GM23248 (cell line): ENCODE results near the gene UNC13B. TPM values are rescaled to one million over a fixed set of nuclear protein-coding genes. Genes with fewer than 3 reads are reported as not detected.
"Not testable (repeated sequence)": the region's sequence is repeated elsewhere in the genome, so short reads cannot be mapped to it uniquely, and the experiment has no call there.

Experiments used
- DNase-seq: peaks from one replicate; pipeline ENCODE4 v3.0.0-alpha.2; 2015
- H2AFZ ChIP-seq: fragments of 200-600 bp; sonication (generic); 2 replicates; pipeline ENCODE4 v1.6.1; 2016; ENCODE audit warnings: antibody characterized with exemption
- H3F3A ChIP-seq: fragments of 200-600 bp; sonication (generic); 2 replicates; pipeline ENCODE4 v1.6.1; 2016; ENCODE audit warnings: mild to moderate bottlenecking, antibody characterized with exemption, mixed run types; ENCODE audit not compliant: insufficient read depth
- H3K27ac ChIP-seq: fragments of 200-600 bp; sonication (generic); 2 replicates; pipeline ENCODE4 v1.5.1; 2016; ENCODE audit warnings: mild to moderate bottlenecking
- H3K27me3 ChIP-seq: fragments of 200-600 bp; sonication (generic); replicated peaks from 2 replicates; pipeline ENCODE4 v1.6.1; 2016; ENCODE audit warnings: mild to moderate bottlenecking; ENCODE audit not compliant: insufficient read depth
- H3K36me3 ChIP-seq: fragments of 200-600 bp; sonication (generic); 2 replicates; pipeline ENCODE4 v1.6.1; 2016; ENCODE audit warnings: low read depth, mild to moderate bottlenecking
- H3K4me1 ChIP-seq: fragments of 200-600 bp; sonication (generic); 2 replicates; pipeline ENCODE4 v1.6.1; 2016; ENCODE audit warnings: mild to moderate bottlenecking; ENCODE audit not compliant: insufficient read depth
- H3K4me2 ChIP-seq: fragments of 200-600 bp; sonication (generic); one replicate; pipeline ENCODE4 v1.6.1; 2016; ENCODE audit warnings: mild to moderate bottlenecking; ENCODE audit not compliant: unreplicated experiment
- H3K4me3 ChIP-seq: fragments of 200-600 bp; sonication (generic); 2 replicates; pipeline ENCODE4 v1.5.1; 2016; ENCODE audit warnings: mild to moderate bottlenecking
- H3K79me2 ChIP-seq: fragments of 200-600 bp; sonication (generic); 2 replicates; pipeline ENCODE4 v1.6.1; 2016; ENCODE audit warnings: mild to moderate bottlenecking; ENCODE audit not compliant: insufficient read depth
- H3K9ac ChIP-seq: fragments of 200-600 bp; sonication (generic); 2 replicates; pipeline ENCODE4 v1.6.1; 2016; ENCODE audit warnings: mild to moderate bottlenecking
- H3K9me2 ChIP-seq: fragments of 200-600 bp; sonication (generic); 2 replicates; pipeline ENCODE4 v1.6.1; 2016; ENCODE audit warnings: mixed run types, mild to moderate bottlenecking, moderate library complexity; ENCODE audit not compliant: insufficient read depth
- H3K9me3 ChIP-seq: fragments of 200-600 bp; sonication (generic); one replicate; pipeline ENCODE4 v1.6.1; 2017; ENCODE audit warnings: low read depth
- H4K20me1 ChIP-seq: fragments of 200-600 bp; sonication (generic); 2 replicates; pipeline ENCODE4 v1.6.0; 2016; ENCODE audit not compliant: insufficient read depth
- EZH2 ChIP-seq: fragments of 200-600 bp; sonication (generic); IDR thresholded peaks from 2 replicates; pipeline ENCODE4 v1.6.1; 2018; ENCODE audit warnings: antibody characterized with exemption, mild to moderate bottlenecking; ENCODE audit not compliant: insufficient read depth, poor library complexity, severe bottlenecking
- EZH2phosphoT487 ChIP-seq: fragments of 200-600 bp; sonication (generic); IDR thresholded peaks from 2 replicates; pipeline ENCODE4 v1.6.1; 2018; ENCODE audit warnings: antibody characterized with exemption, moderate library complexity, mild to moderate bottlenecking, low read depth; ENCODE audit not compliant: insufficient read depth
- WGBS, 2 experiments: methylation state at CpG; one replicate each; pipeline ENCODE4 v1.1.6; 2015 to 2017; ENCODE audit warnings: low lambda C conversion rate in 2 of 2, low coverage in 1 of 2; ENCODE audit errors: missing lambda C conversion rate in 2 of 2; 5-methylcytosine and 5-hydroxymethylcytosine counted together
- in situ Hi-C: fragments of 300-500 bp; cut with MboI; formaldehyde crosslinking; loops from 2 replicates; pipeline ENCODE4 v1.15.0; 2020
- polyA plus RNA-seq: library from polyadenylated mRNA; unstranded; fragments of >200 nt; fragmentation: Nextera tagmentation; extraction: Ambion mirVana; gene quantifications from 2 replicates; pipeline ENCODE4 v1.2.1, GENCODE V29; 2016
- total RNA-seq: library from RNA; depleted of rRNA; stranded (reverse); fragments of >200 nt; shearing (Covaris generic); gene quantifications from 2 replicates; pipeline ENCODE4 v1.2.3, GENCODE V29; 2014

UNC13B gene
- total and polyA plus RNA-seq, 2 experiments from 2014 or later: 5.5 to 15.3 TPM

DNA sequence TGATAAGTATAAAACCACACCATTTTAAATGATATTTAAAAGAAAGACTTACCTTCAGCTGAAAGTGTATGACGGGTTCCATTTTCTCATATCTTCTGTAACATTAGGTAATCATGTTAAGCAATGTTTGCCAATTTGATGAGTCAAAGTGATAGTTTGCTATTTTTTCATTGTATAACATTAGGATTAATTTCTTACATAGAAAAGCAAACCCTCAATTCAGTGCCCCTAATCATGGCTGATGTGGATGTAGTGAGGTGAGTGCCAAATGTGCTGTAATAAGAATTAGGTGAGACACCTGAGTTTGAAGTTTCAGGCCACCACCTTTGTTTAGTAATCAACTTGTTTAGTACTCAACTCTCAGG, 68.0 kb downstream of the UNC13B start:
- 58 to 70% methylated on average over 1 of the region's 1 CpG for WGBS, 2 experiments
- TF ChIP-seq EZH2: no peak
- TF ChIP-seq EZH2phosphoT487: no peak
- in situ Hi-C loops: no loop called here
- Histone ChIP-seq H3K4me2 (no peak overlapping the region), H3K27ac (no peak overlapping the region), H3K9me2 (no peaks in the 10 kb centered on the region), H3K9me3 (no peaks in the 10 kb centered on the region), H3F3A (no peaks in the 10 kb centered on the region), H3K9ac (no peak overlapping the region), H3K4me1 (no peaks in the 10 kb centered on the region), H3K27me3 (no peaks in the 10 kb centered on the region), H3K4me3 (no peak overlapping the region), H2AFZ (no peak overlapping the region), H3K36me3 (no peaks in the 10 kb centered on the region), H4K20me1 (no peaks in the 10 kb centered on the region), H3K79me2 (no peaks in the 10 kb centered on the region)
- peak; percentile 4 for DNase-seq

DNA sequence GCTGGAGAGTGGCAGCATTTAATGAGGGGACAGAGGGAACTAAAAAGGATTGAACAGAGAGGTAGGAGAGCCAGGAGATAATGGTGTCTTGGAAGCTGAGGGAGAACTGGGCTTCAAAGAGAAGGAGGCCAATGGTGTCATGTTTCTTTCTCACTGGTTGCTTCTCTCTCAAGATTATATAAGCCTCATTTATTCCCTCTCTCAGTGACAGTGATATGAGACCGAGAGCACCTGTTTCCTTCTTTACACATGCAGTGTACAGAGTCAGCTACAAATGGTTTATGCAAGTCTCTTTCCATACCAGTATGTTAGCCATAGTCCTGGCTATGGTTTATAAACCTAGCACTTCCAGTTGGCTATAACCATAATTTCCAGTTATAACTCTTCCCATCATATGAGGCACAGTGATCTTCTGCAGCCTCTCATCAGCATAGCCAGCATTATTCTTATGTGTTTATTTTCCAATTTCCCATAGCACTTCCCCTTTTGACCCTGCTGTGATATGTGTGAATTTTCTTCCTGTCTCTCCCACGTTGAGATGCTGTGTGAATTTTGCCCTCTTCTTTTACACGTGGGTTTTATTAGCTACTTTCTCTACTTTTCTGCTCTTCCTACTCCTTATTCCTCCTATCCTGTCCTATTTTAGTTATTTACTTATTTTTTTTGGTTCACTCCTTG, 71.2 kb downstream of the UNC13B start:
- H3K4me2 ChIP-seq: no peak overlapping the region
- no peak overlapping the region for H2AFZ ChIP-seq
- H3K36me3 ChIP-seq: no peaks in the 10 kb centered on the region
- WGBS, 2 experiments: 46 to 53% methylated on average over 3 of the region's 3 CpGs
- no peaks in the 10 kb centered on the region for H4K20me1 ChIP-seq
- in situ Hi-C loops: no loop called here
- H3K9ac ChIP-seq: no peak overlapping the region
- TF ChIP-seq EZH2phosphoT487 (no peak), EZH2 (no peak)
- no peaks in the 10 kb centered on the region for H3K9me2 ChIP-seq
- no peaks in the 10 kb centered on the region for H3K79me2 ChIP-seq
- H3K9me3 ChIP-seq: no peaks in the 10 kb centered on the region
- H3F3A ChIP-seq: no peaks in the 10 kb centered on the region
- no peaks in the 10 kb centered on the region for H3K27me3 ChIP-seq
- H3K4me3 ChIP-seq: no peak overlapping the region
- no peak overlapping the region for H3K27ac ChIP-seq
- no peak for DNase-seq
- no peaks in the 10 kb centered on the region for H3K4me1 ChIP-seq

DNA sequence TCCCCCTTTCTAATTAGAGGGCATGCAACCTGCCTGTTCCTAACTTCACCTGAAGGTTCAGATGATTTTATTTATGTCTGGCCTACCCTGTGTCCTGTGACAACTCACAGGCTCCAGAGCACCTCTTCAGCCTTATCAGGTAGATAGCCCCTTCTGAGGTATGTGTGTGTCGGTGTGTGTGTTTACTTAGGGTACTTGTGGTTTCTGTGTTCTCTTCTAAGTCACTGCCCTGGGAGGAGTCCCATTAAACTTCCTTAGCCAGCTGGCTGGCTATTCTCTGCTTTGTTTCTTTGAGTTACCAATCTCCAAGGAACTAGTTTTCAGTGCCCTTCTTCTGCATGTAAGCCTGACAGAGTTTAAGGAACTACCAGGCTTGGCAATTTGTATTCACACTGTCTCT, 74.9 kb downstream of the UNC13B start:
- H3K9ac ChIP-seq: no peak overlapping the region
- H3K9me3 ChIP-seq: no peaks in the 10 kb centered on the region
- no peak overlapping the region for H3K27ac ChIP-seq
- no peak for DNase-seq
- no peaks in the 10 kb centered on the region for H3K36me3 ChIP-seq
- TF ChIP-seq EZH2 (no peak), EZH2phosphoT487 (no peak)
- H3K27me3 ChIP-seq: no peaks in the 10 kb centered on the region
- H3K4me3 ChIP-seq: no peak overlapping the region
- WGBS, 2 experiments: 50 to 64% methylated on average over 1 of the region's 1 CpG
- H2AFZ ChIP-seq: no peak overlapping the region
- H3K79me2 ChIP-seq: no peaks in the 10 kb centered on the region
- in situ Hi-C loops: no loop called here
- no peaks in the 10 kb centered on the region for H3K9me2 ChIP-seq
- H3K4me1 ChIP-seq: no peaks in the 10 kb centered on the region
- no peak overlapping the region for H3K4me2 ChIP-seq
- no peaks in the 10 kb centered on the region for H3F3A ChIP-seq
- H4K20me1 ChIP-seq: no peaks in the 10 kb centered on the region

DNA sequence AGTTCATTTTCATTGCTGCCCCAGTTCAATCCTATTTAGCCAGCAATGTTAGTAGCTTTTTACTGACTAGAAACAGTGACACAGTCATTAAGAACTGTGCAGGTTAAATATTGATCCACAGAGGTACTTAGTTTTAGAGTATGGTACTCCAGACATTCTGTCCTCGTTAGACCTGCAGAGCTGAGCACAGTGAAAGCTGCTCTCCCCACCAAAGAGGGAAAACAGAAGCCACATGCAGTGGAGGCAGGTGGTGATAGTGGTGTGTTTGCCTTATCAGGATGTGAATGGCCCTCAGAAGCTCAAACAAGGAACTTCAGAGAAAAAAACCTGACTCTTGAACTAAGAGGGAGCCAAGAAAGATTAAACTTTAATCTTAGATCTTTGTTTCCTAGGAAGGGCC, 75.5 kb downstream of the UNC13B start:
- H3K27me3 ChIP-seq: no peaks in the 10 kb centered on the region
- H3K9ac ChIP-seq: no peak overlapping the region
- H3K27ac ChIP-seq: no peak overlapping the region
- no peak overlapping the region for H3K4me3 ChIP-seq
- H3K36me3 ChIP-seq: no peaks in the 10 kb centered on the region
- H3K4me2 ChIP-seq: no peak overlapping the region
- H3K9me2 ChIP-seq: no peaks in the 10 kb centered on the region
- WGBS, 2 experiments: 76 to 79% methylated on average over 1 of the region's 1 CpG
- no peaks in the 10 kb centered on the region for H3F3A ChIP-seq
- H3K79me2 ChIP-seq: no peaks in the 10 kb centered on the region
- no peak overlapping the region for H2AFZ ChIP-seq
- in situ Hi-C loops: no loop called here
- no peaks in the 10 kb centered on the region for H3K4me1 ChIP-seq
- H3K9me3 ChIP-seq: no peaks in the 10 kb centered on the region
- H4K20me1 ChIP-seq: no peaks in the 10 kb centered on the region
- DNase-seq: no peak
- TF ChIP-seq EZH2phosphoT487: no peak
- TF ChIP-seq EZH2: no peak

DNA sequence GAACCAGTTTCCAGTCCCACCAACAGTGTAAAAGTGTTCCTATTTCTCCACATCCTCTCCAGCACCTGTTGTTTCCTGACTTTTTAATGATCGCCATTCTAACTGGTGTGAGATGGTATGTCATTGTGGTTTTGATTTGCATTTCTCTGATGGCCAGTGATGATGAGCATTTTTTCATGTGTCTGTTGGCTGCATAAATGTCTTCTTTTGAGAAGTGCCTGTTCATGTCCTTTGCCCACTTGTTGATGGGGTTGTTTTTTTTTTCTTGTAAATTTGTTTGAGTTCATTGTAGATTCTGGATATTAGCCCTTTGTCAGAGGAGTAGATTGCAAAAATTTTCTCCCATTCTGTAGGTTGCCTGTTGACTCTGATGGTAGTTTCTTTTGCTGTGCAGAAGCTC, 84.1 kb downstream of the UNC13B start:
- H3K27ac ChIP-seq, H3K9ac ChIP-seq, in situ Hi-C loops, H4K20me1 ChIP-seq, H3K4me2 ChIP-seq, DNase-seq, H3K27me3 ChIP-seq, H3K9me2 ChIP-seq, H3F3A ChIP-seq, H3K9me3 ChIP-seq, H3K4me3 ChIP-seq, H3K4me1 ChIP-seq, H3K36me3 ChIP-seq, H2AFZ ChIP-seq, H3K79me2 ChIP-seq: not testable (repeated sequence)
- 93 to 100% methylated on average over 1 of the region's 1 CpG for WGBS, 2 experiments
